OCI-LY7 (cell line): Measurements from ENCODE around the gene TESMIN.

ENCODE experiments used
- CTCF ChIP-seq: fragments of 200-600 bp; sonication (generic); conservative IDR thresholded peaks from 2 replicates; pipeline ENCODE4 v1.5.1; 2014; ENCODE audit warnings: mild to moderate bottlenecking, antibody characterized with exemption, low read length, moderate library complexity, mixed read lengths
- EZH2phosphoT487 ChIP-seq: fragments of 200-600 bp; sonication (generic); IDR thresholded peaks from 2 replicates; pipeline ENCODE4 v1.6.1; 2018; ENCODE audit warnings: low read depth, borderline replicate concordance, mild to moderate bottlenecking, mixed run types, antibody characterized with exemption, low read length, moderate library complexity, mixed read lengths

- TF ChIP-seq CTCF (no peak), EZH2phosphoT487 (no peak)
These were observed 65.5 kb downstream of the TESMIN start for GRCh38 chr11:68685656-68686380.
